Stimulated activated CD8-positive, alpha-beta memory T cell treated with anti-CD3 and anti-CD28 coated beads, Interleukin-4, amount 100 ng/mL, for 48 hours (primary cell): Measurements from ENCODE around the gene PLXNA2.

Experiments used
- DNase-seq: peaks from one replicate; pipeline ENCODE4 v3.0.0-alpha.2; 2020

PLXNA2 gene

DNA sequence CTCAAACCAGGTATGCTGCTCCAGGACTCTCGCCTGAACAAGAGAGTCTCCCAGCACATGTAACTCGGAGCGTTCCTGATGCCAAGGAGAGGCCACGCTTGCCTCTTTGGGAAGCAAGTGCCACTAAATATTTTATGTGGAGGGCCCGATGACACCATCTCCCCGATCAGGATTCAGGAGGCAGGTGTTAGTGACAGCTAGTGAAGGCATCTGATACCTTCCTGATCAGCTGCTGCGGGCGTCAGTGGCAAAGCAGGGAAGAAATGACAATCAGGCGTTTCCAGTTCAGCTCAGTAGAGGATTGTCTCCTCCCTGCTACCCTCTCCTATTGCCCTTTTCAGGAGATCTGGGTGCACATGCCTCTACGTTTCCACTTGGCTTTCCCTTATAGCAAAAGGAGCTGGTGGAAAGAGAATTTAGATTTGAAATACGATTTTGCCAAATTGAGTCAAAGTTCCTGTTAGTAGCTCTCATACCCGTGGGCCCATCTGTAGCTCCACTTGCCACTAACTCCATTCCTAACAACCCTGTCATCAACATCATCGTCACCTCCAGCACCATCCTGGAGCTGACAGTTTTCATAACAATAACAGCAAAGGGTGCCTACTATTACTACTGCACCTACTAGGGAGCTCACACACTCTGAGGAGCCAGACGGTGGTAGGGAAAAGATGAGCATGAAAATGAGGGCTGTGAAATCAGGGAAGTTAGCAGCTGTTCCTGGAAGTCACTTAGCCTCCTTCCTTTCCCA, 21.6 kb downstream of the PLXNA2 start:
- no peak for DNase-seq

DNA sequence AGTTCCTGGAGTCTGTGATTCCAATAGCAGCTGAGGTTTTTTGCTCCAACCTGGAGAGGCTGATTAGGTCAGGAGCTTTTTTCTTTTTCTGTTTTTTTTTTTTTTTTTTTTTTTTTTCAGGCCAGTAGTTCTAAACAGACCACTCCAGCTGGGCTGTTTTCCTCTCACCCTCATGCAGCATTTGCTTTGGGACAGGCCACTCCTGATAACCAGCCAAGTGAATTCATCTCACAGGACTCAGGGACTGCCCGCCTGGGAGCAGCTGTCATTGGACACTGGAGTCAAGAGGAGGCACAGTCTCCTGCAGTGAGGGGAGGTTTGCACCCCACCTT, 22.9 kb downstream of the PLXNA2 start:
- DNase-seq: no peak

- DNase-seq: no peak
Measured at GRCh38 chr1:208219659-208220282, 24.4 kb downstream of the PLXNA2 start.

DNA sequence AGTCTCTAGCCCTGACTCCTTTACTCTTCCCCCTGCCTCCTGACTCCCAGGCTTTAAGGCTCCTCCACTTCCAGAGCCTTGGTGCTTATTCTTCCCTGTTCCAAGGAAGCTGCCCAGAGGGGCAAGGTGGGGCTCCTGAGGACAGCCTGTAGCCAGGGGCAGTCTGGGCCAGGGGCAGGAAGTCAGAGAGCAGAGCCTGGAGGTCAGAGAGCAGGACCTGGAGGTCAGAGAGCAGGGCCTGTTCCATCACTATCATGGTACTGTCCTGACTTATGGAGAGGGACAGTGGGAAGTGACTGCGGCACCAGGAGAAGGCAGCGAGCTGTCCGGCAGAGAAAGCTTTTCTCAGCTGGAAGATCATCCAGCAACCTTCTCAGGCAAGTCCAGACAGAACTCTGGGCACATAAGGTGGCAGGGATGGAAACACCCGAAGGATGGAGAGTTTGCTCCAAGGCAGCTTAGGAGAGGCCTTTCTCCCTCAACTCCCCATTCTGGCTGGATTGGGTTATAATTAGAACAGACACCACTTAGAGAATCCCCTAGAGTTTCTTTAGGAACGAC, 25.0 kb downstream of the PLXNA2 start:
- no peak for DNase-seq

GRCh38 chr1:208218237-208219097, 25.7 kb downstream of the PLXNA2 start:
- DNase-seq: no peak

- DNase-seq: no peak
Measured at GRCh38 chr1:208217781-208218180, 26.4 kb downstream of the PLXNA2 start.

DNA sequence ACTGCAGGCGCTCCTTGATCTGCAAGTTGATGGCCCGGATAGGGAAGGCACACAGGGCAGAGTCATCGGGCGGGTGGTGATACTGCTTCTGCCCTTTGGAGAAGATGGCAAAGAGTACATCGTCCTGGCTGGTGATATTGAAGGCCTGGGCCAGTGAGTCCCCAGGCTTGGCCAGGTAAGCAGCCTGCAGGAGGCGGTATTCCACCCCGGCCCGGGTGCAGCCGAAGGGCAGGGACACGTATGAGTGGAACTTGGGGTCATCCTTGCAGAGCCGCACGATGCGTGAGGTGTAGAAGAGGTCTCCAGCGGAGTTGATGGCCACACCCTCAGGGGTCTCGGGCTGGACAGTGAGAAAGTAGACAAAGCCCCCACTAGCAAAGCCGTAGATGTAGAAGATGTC, 27.4 kb downstream of the PLXNA2 start:
- no peak for DNase-seq

- DNase-seq: no peak
Measured at GRCh38 chr1:208216062-208216461, 28.1 kb downstream of the PLXNA2 start.

DNA sequence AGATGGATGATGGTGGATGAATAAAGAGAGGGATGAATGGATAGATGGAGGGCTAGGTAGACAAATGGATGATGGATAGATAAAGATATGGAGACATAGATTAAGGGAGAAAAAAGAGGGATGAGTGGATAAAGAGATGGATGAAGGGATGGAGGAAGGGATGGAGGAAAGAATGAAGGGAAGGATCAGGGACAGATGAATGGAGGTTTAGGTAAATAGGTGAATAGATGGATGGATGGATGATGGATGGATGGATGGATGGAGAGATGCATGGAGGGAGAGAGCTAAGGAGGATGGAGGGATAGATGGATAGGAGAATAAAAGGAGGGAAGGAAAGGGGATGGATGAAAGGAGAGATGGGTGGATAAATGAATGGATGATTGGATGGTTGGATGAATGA, 28.8 kb downstream of the PLXNA2 start:
- DNase-seq: no peak

GRCh38 chr1:208213786-208214185, 30.4 kb downstream of the PLXNA2 start:
- no peak for DNase-seq

- DNase-seq: no peak
Measured at GRCh38 chr1:208212893-208213292, 31.3 kb downstream of the PLXNA2 start.

DNA sequence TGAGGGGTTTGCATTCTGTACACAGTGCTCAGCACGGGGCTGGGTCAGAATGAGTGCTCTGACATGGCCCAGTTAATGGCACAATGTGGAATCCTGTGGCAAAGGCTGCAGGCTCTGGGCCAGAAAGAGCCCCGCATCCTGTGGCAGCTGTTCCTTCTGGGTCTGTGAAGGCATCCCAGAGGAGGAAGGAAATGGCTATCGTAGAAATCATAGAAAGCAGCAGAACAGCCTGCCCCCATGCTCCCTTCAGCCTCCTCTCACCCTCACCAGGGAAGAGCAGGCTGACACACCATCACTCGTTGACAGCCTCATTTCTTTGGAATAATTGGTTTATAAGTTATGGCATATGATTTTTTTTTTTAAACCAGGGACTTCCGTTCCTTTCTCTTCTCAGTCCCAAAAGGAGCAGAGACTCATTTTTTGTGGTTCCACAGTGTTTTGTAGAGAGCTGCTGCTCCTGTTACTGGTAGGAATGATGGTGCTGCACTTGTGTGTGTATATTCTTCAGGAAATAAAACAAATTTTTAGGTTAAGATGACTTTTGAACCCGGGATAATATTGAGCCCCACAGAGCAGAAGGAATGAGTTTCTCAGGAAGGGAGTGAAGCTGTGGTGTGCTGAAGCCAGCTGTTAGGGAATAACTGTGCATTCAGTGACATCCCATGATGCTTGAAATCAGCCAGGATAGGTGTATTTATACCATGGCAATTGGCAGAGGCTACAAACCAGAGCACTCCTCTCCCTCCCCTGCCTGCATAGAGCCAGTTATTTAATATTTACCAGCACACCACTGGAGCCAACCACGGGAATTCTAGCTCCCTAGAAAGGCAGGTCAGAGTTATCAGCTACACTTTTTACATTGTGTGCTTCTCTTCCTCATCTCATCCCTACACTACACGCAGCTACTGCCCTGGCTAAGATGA, 32.0 kb downstream of the PLXNA2 start:
- DNase-seq: no peak

DNA sequence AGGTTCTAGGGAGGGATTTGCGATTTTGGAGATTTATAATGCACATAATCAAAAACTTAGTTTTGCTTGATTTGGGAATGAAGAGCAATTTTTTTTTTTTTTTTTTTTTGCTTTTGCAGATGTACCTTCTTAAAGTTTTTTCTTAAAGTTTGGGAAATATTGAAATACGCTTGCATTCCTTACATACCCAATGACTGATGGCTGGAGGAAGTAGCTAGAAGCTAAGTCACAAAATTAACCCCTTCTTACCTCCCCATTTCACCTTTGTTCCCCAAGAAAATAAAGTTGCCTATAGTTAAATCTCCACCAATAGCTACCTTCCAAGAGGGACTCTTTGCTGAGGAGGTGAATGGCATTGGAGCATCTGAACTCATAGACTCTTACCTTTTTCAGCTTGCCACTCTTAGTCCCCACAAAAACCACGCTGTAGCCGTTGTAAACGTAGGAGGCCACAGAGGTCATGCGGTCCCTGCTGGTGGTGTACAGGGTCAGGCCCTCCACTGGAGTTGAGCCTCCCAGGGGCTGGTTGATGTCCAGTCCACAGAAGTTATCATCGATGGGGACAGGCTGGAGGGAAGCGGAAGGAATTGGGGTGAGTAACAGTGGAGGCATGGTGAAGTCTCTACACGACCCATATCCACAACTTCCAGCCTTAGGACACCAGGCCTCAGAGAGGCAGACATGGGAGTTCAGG, 34.1 kb downstream of the PLXNA2 start:
- no peak for DNase-seq

DNA sequence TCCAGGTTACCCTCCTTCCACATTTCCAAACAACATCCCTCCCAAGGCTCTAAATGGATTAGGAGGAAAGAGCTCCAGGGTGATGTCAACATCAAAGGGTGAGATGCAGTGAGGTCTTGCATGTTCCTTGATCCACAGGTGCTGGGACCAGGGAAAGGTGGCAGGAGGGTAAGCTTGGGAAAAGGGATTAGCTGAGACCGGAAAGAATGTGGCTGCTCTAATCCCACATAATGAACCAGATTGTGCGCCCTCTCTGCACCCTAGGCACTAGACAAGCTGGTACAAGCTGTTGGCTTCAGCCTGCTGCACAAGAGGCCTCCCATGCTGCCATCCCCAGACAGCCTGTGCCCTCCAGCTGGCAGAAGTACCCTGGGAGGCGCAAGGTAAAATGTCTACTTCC, 34.9 kb downstream of the PLXNA2 start:
- DNase-seq: no peak

- no peak for DNase-seq
Measured at GRCh38 chr1:208208132-208208487, 36.1 kb downstream of the PLXNA2 start.

- DNase-seq: no peak
Measured at GRCh38 chr1:208207388-208208131, 36.6 kb downstream of the PLXNA2 start.

DNA sequence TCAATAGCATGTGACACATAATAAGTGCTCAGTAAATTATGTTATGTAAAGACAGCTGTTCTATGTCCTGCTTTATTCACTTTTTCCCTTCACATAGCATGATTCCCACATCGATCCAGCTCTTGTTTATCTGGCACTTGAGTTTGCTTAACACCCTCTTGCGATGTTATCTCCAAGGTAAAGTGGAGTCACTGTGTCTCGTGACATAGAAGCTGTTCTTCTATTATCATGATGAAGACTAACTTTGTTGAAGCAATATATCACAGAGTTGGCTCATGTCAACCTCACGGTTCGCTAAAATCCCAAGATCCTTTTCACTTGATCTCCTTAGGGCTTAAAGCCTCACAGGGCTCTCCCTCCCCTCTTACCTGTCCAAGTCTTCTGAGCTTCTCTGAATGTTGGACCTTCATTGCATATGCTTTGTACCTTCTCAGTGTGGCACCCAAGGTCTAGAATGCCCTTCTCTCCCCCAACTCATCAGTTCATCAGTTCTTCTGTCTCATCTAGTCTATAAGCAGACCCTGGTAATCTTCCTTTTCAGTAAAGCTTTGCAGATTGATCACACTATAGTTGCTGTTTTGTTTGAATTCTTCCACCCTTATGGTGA, 38.0 kb downstream of the PLXNA2 start:
- no peak for DNase-seq

GRCh38 chr1:208205216-208206013, 38.8 kb downstream of the PLXNA2 start:
- no peak for DNase-seq

- no peak for DNase-seq
Measured at GRCh38 chr1:208204779-208205178, 39.4 kb downstream of the PLXNA2 start.
